Endometrial microvascular endothelial cells (primary cell): Measurements from ENCODE around the gene FXYD6. TPM values are rescaled to one million over a fixed set of nuclear protein-coding genes. Genes with fewer than 3 reads are reported as not detected.
"Not testable (repeated sequence)": the region's sequence is repeated elsewhere in the genome, so short reads cannot be mapped to it uniquely, and the experiment has no call there.

Source experiments
- in situ Hi-C: cut with HindIII; loops from 2 replicates; pipeline ENCODE4 v1.10.0; 2017; ENCODE audit warnings: low sequenced_read_pairs, low pct_unique_long_range_greater_than_20kb; ENCODE audit errors: inconsistent ontology term
- total RNA-seq: library from RNA; depleted of rRNA; stranded (reverse); fragments of >200 nt; gene quantifications from one replicate; pipeline ENCODE4 v1.2.3, GENCODE V29; 2015; ENCODE audit errors: inconsistent ontology term

Gene FXYD6
- total RNA-seq, 1 donor from 2014 or later = 0.84 TPM

GRCh38 chr11:117872975-117873827, 3.3 kb downstream of the FXYD6 start:
- in situ Hi-C loops = no loop called here

GRCh38 chr11:117872420-117872961, 4.0 kb downstream of the FXYD6 start:
- in situ Hi-C loops = no loop called here

GRCh38 chr11:117871784-117872183, 4.7 kb downstream of the FXYD6 start:
- in situ Hi-C loops = no loop called here

GRCh38 chr11:117871160-117871559, 5.3 kb downstream of the FXYD6 start:
- in situ Hi-C loops = no loop called here

GRCh38 chr11:117870103-117870952, 6.1 kb downstream of the FXYD6 start:
- in situ Hi-C loops = no loop called here

GRCh38 chr11:117869604-117870003, 6.9 kb downstream of the FXYD6 start:
- in situ Hi-C loops = no loop called here

GRCh38 chr11:117868815-117869561, 7.5 kb downstream of the FXYD6 start:
- in situ Hi-C loops = no loop called here

GRCh38 chr11:117868088-117868487, 8.4 kb downstream of the FXYD6 start:
- in situ Hi-C loops = no loop called here

GRCh38 chr11:117866526-117866925, 9.9 kb downstream of the FXYD6 start:
- in situ Hi-C loops = no loop called here

- in situ Hi-C loops = not testable (repeated sequence)
Measured at GRCh38 chr11:117865546-117865945, 10.9 kb downstream of the FXYD6 start.

GRCh38 chr11:117863383-117863782, 13.1 kb downstream of the FXYD6 start:
- in situ Hi-C loops = no loop called here

GRCh38 chr11:117862753-117863152, 13.7 kb downstream of the FXYD6 start:
- in situ Hi-C loops = no loop called here

- in situ Hi-C loops = no loop called here
Measured at GRCh38 chr11:117862019-117862725, 14.3 kb downstream of the FXYD6 start.

GRCh38 chr11:117861151-117862018, 15.1 kb downstream of the FXYD6 start:
- in situ Hi-C loops = no loop called here

- in situ Hi-C loops = no loop called here
Measured at GRCh38 chr11:117860139-117860538, 16.3 kb downstream of the FXYD6 start.

- in situ Hi-C loops = no loop called here
Measured at GRCh38 chr11:117859488-117860112, 16.9 kb downstream of the FXYD6 start.

GRCh38 chr11:117859061-117859460, 17.4 kb downstream of the FXYD6 start:
- in situ Hi-C loops = no loop called here
